Measurements from ENCODE around the gene ZSWIM6.
"Not testable (repeated sequence)": the region's sequence is repeated elsewhere in the genome, so short reads cannot be mapped to it uniquely, and the experiment has no call there.

ZSWIM6 gene

GRCh38 chr5:61366497-61367240 is 34.6 kb downstream of the ZSWIM6 start:
- DNase-seq: no peak

- DNase-seq: no peak
Observed at GRCh38 chr5:61370506-61370905, 38.4 kb downstream of the ZSWIM6 start.

GRCh38 chr5:61371474-61371873 is 39.4 kb downstream of the ZSWIM6 start:
- DNase-seq: no peak

GRCh38 chr5:61379677-61380076 is 47.6 kb downstream of the ZSWIM6 start:
- DNase-seq: no peak

- DNase-seq: no peak
Observed at GRCh38 chr5:61381968-61382367, 49.9 kb downstream of the ZSWIM6 start.

GRCh38 chr5:61385627-61386026 is 53.6 kb downstream of the ZSWIM6 start:
- no peak for DNase-seq

- no peak for DNase-seq
Observed at GRCh38 chr5:61386045-61386800, 54.2 kb downstream of the ZSWIM6 start.

- no peak for DNase-seq
Observed at GRCh38 chr5:61389609-61390008, 57.6 kb downstream of the ZSWIM6 start.

GRCh38 chr5:61394078-61394704 is 62.1 kb downstream of the ZSWIM6 start:
- no peak for DNase-seq

GRCh38 chr5:61394793-61395192 is 62.7 kb downstream of the ZSWIM6 start:
- DNase-seq: no peak

- no peak for DNase-seq
Observed at GRCh38 chr5:61397238-61397637, 65.2 kb downstream of the ZSWIM6 start.

GRCh38 chr5:61397937-61398336 is 65.9 kb downstream of the ZSWIM6 start:
- no peak for DNase-seq

GRCh38 chr5:61398440-61398839 is 66.4 kb downstream of the ZSWIM6 start:
- no peak for DNase-seq

- no peak for DNase-seq
Observed at GRCh38 chr5:61399679-61400078, 67.6 kb downstream of the ZSWIM6 start.

GRCh38 chr5:61401726-61402125 is 69.7 kb downstream of the ZSWIM6 start:
- DNase-seq: no peak

- no peak for DNase-seq
Observed at GRCh38 chr5:61402244-61402823, 70.3 kb downstream of the ZSWIM6 start.

- DNase-seq: no peak
Observed at GRCh38 chr5:61402970-61403900, 71.2 kb downstream of the ZSWIM6 start.

- no peak for DNase-seq
Observed at GRCh38 chr5:61405511-61406295, 73.6 kb downstream of the ZSWIM6 start.

- DNase-seq: not testable (repeated sequence)
Observed at GRCh38 chr5:61406497-61406896, 74.4 kb downstream of the ZSWIM6 start.

GRCh38 chr5:61407706-61408270 is 75.7 kb downstream of the ZSWIM6 start:
- DNase-seq: no peak
